ENCODE measurements around the gene PRPF40A. TPM values are rescaled to one million over a fixed set of nuclear protein-coding genes. Genes with fewer than 3 reads are reported as not detected.

PRPF40A gene
- total and polyA plus RNA-seq, 2 experiments from 2014 or later, result 254 to 261 TPM

DNA sequence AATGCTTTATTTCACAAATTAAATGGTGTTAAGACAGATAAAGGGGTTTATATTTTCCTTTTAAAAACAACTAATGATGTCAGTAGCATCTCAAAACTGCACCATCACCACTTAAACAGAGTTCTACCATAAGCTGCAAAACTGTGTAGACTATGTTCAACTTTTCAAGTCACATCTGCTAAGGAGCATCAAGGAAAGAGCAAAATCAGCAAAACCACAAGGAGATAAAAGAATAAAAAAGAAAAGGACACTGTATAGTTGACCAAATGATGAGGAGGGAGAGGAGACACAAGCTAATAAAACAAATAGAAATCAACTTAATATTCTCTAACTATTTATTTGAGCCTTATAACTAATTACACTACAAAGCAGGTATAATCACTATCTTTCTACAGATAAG, 33.9 kb downstream of the PRPF40A start (continued):
- TF ChIP-seq NANOG (IDR thresholded peaks at IDR 0.05; ENCODE audit: borderline replicate concordance) (no peak), EZH2 (IDR thresholded peaks at IDR 0.05; ENCODE audit: low read depth, unreplicated experiment) (no peak), REST (IDR thresholded peaks at IDR 0.05; ENCODE audit: unreplicated experiment) (no peak), ZNF114 (CRISPR knock-in tag; IDR thresholded peaks at IDR 0.05) (no peak), EZH2phosphoT487 (IDR thresholded peaks at IDR 0.05; ENCODE audit: unreplicated experiment) (no peak), JUNB (IDR thresholded peaks at IDR 0.05; ENCODE audit: unreplicated experiment) (no peak), CREB1 (CRISPR knock-in tag; IDR thresholded peaks at IDR 0.05; ENCODE audit: low read depth) (no peak)

DNA sequence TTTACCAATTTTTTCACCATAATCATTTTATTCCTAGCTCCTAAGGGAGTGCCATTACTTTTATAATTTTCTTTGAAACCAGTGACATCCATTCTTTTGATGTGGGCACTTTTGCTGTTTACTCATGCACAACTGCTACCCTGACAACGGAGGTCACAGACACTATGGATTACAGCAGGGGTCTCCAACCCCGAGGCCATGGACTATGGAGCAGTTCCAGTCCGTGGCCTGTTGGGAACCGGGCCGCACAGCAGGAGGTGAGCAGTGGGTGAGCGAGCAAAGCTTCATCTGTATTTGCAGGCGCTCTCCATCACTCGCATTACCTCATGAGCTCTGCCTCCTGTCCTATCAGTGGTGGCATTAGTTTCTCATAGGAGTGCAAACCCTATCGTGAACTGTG, 34.6 kb downstream of the PRPF40A start:
- Histone ChIP-seq H3K36me3 (ENCODE audit: insufficient read depth) (peaks cover 46% of the 10 kb centered on the region), H3K4me2 (no peak overlapping the region), H3K4me3 (no peak overlapping the region), H3K4me1 (ENCODE audit: insufficient read depth) (no peaks in the 10 kb centered on the region), H3K27me3 (ENCODE audit: insufficient read depth) (no peaks in the 10 kb centered on the region), H3K9me2 (ENCODE audit: insufficient read depth) (no peaks in the 10 kb centered on the region), H3K27ac (ENCODE audit: low read depth) (no peak overlapping the region), H2AFZ (no peak overlapping the region), H3F3A (replicated peaks; ENCODE audit: low read depth) (no peaks in the 10 kb centered on the region), H4K20me1 (replicated peaks; ENCODE audit: insufficient read depth) (peaks cover 9% of the 10 kb centered on the region; the same call in 1 of the 2 replicates), H3K79me2 (replicated peaks; ENCODE audit: insufficient read depth) (peaks cover 71% of the 10 kb centered on the region)
- DNase-seq (ENCODE audit: low spot score), result peak; percentile 6
- no peak; the same call in 2 of the 3 replicates for ATAC-seq
- no peaks in the 10 kb centered on the region for H3K27me3 Mint-ChIP-seq (ENCODE audit: insufficient read depth, low read depth, poor library complexity)
- H3K36me3 Mint-ChIP-seq (ENCODE audit: low read depth), result peaks cover 80% of the 10 kb centered on the region
- H3K4me3 Mint-ChIP-seq, result no peak overlapping the region
- no peaks in the 10 kb centered on the region for H3K4me1 Mint-ChIP-seq
- H3K9me3 Mint-ChIP-seq, result peaks cover 4% of the 10 kb centered on the region; the same call in 1 of the 3 replicates
- H3K27ac Mint-ChIP-seq, result no peak overlapping the region
- TF ChIP-seq, protein P1, sequence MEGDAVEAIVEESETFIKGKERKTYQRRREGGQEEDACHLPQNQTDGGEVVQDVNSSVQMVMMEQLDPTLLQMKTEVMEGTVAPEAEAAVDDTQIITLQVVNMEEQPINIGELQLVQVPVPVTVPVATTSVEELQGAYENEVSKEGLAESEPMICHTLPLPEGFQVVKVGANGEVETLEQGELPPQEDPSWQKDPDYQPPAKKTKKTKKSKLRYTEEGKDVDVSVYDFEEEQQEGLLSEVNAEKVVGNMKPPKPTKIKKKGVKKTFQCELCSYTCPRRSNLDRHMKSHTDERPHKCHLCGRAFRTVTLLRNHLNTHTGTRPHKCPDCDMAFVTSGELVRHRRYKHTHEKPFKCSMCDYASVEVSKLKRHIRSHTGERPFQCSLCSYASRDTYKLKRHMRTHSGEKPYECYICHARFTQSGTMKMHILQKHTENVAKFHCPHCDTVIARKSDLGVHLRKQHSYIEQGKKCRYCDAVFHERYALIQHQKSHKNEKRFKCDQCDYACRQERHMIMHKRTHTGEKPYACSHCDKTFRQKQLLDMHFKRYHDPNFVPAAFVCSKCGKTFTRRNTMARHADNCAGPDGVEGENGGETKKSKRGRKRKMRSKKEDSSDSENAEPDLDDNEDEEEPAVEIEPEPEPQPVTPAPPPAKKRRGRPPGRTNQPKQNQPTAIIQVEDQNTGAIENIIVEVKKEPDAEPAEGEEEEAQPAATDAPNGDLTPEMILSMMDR (conservative IDR thresholded peaks at IDR 0.05; ENCODE audit: low read depth in 2 of 2), result no peak
- TF ChIP-seq CREB1 (CRISPR knock-in tag; IDR thresholded peaks at IDR 0.05; ENCODE audit: low read depth) (no peak), JUNB (IDR thresholded peaks at IDR 0.05; ENCODE audit: unreplicated experiment) (no peak), ZNF114 (CRISPR knock-in tag; IDR thresholded peaks at IDR 0.05) (no peak), POLR2AphosphoS5 (IDR thresholded peaks at IDR 0.05; ENCODE audit: low read depth) (no peak), ZNF331 (CRISPR knock-in tag; IDR thresholded peaks at IDR 0.05; ENCODE audit: low read depth) (no peak), ETS1 (IDR thresholded peaks at IDR 0.05) (no peak), REST (IDR thresholded peaks at IDR 0.05; ENCODE audit: unreplicated experiment) (no peak), NANOG (IDR thresholded peaks at IDR 0.05; ENCODE audit: borderline replicate concordance) (no peak), EZH2phosphoT487 (IDR thresholded peaks at IDR 0.05; ENCODE audit: unreplicated experiment) (no peak), EZH2 (IDR thresholded peaks at IDR 0.05; ENCODE audit: low read depth, unreplicated experiment) (no peak)
